HG03064 (cell line): ENCODE results near the gene CRYBG1.
"Not testable (repeated sequence)": the region's sequence is repeated elsewhere in the genome, so short reads cannot be mapped to it uniquely, and the experiment has no call there.

Experiments
- ATAC-seq: cut with Tn5 transposase; IDR thresholded peaks from one replicate; pipeline ENCODE4 v1.9.1; 2021; ENCODE audit warnings: low read depth; ENCODE audit not compliant: unreplicated experiment

Gene CRYBG1

DNA sequence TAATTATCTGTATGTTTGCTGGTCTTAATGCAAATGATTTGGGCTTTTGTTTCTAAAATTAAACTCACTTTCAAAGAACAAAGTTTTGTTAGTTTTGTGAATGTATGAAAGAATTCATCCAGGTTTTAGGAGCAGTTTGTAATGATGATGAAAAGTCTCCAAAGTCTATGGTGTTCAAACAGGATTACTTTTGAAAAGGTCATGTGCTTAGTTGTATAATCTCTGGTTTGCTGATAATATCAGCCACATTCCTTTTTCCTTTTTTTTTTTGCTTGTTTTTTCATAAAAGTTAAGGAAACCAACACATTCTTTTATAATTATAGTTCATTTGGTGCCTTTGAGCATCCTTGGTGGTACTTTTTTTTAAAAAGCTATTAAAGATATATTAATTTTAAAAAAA is 179.9 kb downstream of the CRYBG1 start:
- no peak for ATAC-seq

DNA sequence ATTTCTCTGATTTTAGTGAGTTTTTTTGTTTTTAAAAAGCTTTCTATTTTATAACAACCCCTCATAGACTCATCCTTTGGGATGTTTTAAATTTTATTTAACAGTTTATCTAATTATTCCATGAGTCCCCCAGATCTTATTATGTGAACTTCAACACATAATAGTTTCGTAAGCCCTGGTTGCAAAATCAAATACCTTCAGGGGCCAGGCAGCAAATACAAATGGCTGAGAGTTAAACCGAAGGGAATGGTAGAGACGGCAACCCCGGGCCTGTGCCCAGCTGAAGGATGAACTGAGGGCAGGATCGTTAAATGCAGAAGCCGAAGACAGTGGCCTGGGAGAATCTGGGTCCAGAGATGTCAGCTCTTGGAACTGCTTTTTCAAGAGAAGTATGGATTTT is 180.4 kb downstream of the CRYBG1 start:
- no peak for ATAC-seq

DNA sequence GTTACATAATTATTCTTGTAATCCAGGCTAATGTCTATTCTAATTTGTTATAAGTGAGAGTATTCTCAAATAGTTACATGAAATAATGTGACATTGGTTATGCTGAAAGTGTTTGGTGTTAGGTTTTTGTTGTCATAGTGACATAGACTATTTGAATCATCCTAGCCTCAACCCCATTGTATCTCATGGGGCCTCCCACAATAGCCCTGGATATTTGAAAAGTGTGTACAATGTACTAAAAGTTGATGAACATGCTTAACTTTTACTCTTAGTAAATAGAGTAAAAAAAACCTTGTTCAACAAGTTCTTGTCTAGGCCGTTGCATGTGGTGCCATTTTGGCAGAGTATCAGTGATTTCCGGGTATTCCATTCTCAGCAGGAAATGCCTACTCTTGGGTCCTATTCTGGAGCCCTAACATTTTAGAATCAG is 185.8 kb downstream of the CRYBG1 start:
- ATAC-seq, result no peak

DNA sequence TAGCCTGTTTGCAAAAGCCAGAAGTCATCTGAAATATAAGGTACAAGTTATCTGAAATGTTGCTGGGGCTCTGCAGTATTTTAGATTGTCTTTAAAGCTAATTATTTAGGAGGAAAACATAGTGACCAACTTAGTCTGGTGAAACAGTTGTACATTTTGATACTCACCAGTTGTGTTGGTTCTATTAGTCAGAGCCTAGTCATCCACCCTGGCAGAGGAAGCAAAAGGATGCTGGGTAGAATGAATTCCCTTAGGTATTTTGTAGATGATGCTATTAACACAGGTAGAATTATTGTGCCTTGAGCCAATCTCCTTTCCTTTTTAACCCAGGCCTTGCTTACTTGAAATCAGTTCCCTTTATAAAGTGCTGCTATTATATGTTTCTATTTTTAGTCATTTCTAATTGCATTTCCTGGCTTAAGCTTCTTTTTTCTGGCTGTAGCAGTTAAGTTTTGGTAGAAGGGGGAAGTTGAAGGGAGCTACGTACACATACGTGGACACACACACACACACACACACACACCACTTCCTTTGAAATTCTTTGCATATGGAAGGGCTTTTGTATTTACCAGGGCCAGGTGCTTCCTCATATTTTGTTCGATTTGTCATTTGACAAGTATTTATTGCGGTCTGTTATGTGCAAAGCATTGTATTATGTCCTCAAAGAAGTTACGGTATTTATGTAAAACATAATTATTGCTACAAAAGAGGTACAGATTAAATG is 186.3 kb downstream of the CRYBG1 start:
- ATAC-seq, result no peak

DNA sequence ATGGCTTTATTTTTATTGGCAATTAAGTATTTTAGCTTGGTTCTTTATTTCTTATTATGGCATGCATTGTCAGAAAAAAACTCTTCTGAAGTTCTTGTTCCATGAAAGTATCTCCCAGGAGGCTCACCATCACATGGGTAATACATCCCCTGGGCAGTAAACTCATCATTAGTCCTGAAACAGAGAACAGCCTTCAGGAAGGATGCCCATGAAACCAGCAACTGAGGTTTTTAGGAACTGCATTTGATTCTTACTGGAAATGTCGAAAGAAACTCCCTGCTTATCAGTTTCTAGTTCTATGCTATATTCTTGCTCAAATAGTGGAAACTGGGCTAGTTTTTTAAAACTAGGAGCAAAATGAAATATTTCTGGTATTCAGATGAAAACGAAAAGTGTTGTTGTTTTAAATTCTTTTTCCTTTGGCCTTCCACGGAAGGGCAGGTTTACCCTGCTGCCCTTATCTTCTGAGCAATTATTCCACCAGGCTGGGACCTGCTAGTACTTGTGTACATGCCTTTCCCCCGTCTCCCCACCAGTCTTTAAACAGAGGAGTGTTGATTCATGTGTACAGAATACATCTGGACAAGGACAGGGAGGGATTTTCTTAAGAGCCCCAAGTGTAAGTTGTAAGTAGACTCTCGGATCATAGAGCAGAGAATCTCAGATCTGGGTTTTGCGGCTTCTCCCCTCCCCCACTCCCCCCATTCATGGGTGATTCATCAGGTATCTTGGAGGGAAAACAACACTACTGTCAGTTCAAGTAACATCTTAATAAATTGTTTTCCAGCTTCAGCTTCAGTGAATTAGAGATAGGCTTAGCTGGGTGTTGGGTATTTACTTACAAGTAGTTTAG is 187.3 kb downstream of the CRYBG1 start:
- ATAC-seq, result no peak

DNA sequence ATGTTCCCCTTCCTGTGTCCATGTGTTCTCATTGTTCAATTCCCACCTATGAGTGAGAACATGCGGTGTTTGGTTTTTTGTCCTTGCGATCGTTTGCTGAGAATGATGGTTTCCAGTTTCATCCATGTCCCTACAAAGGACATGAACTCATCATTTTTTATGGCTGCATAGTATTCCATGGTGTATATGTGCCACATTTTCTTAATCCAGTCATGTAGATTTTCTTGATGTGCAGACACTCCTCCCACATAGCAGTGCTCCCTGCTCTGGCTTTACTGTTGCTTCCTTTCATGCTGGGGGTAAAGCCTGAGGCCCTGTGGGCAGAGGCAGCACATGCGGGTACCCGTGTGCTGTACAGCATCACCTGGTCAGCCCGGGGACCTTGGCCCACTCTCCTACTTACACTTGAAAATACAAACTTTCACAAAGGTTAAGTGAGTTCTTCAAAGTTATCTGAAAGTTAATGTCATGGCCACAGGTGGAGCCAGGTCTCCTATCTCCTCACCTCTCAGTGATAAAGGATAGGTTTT is 188.5 kb downstream of the CRYBG1 start:
- not testable (repeated sequence) for ATAC-seq

DNA sequence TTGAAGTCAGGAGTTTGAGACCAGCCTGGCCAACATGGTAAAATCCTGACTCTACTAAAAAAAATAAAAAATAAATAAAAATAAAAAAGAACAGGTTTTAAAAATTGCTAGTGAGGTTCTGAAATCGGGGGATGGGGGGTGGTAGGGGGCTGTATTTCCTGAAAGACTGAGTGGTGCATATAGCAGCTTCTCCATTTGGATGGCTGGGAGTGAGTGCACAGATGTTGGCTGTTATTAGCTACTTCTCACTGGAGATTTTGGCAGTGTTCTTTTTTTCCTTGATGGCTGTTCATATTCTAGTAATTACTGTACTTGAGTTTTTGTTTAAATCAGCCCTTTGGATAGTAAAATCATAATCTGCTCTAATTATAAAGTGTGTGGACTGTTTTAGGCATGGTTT is 189.0 kb downstream of the CRYBG1 start:
- ATAC-seq, result no peak

DNA sequence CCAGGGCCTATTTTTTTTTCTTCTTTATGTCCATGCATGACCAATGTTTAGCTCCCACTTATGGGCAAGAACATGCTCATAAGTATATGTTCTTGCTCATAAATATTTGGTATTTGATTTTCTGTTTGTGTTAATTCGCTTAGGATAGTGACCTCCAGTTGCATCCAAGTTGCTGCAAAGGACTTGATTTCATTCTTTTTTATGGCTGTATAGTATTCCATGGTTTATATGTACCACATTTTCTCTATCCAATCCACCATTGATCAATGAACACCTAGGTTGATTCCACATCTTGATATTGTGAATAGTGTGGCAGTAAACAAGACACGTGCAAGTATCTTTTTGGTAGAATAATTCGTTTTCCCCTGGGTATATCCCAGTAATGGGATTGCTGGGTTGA is 190.6 kb downstream of the CRYBG1 start:
- no peak for ATAC-seq

DNA sequence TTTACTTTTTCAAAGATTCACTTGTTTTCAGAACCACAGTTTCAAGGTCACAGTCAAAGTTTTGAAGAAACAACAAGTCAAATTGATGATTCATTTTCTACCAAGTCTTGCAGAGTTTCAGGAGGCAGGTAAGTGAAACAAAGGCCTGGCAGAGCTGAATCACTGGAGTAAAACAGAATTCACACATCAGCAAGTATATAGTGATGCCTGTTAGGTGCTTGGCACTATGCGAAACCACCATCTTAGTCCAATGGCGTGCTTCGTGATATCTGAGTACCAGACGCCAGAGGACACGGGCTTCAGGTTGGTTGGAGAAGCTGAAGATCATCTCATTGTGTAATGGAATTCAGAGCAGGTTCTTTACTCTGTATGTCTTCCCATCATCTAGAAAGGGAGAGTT is 192.9 kb downstream of the CRYBG1 start:
- no peak for ATAC-seq

DNA sequence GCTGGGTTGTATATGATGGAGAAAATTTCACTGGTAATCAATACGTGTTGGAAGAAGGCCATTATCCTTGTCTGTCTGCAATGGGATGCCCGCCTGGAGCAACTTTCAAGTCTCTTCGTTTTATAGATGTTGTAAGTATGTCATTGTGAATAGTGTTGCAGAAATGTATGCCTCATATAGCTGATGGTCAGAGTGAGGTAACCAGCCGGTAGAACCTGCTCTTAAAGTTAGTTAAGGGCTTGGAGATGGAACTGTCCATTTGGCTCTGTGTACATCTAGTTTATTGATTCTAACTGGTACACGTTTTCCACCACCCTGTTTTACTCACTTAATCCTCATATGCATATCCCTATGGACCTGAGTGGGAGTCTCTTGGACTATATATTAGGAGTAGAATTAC is 195.2 kb downstream of the CRYBG1 start:
- ATAC-seq, result no peak

DNA sequence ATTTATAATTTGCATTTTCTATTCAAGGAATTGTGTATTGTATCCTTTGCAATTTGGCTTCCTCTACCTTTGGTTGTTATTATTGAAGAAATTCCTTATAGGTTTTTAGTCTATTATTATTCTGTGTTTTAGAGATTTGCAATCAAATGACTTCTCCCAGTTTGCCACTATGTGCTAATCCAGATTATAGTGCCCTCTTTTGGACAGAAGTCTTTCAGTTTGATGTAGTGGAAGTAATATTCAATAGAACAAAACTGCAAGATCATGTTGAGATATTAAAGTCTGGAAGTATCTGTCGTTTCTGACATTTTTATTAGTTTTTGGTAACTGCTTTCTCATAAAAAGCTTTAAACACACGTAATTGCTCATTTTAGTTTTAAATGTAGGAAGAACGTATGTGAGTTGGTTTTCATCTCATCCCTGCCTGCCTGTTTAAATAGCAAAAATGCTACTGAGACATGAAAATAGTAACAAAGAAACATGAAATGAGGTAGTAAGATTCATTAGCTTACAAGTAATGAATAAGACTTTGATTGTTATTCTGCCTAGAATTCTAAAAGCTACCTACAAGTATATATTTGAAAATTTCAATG is 195.9 kb downstream of the CRYBG1 start:
- no peak for ATAC-seq

DNA sequence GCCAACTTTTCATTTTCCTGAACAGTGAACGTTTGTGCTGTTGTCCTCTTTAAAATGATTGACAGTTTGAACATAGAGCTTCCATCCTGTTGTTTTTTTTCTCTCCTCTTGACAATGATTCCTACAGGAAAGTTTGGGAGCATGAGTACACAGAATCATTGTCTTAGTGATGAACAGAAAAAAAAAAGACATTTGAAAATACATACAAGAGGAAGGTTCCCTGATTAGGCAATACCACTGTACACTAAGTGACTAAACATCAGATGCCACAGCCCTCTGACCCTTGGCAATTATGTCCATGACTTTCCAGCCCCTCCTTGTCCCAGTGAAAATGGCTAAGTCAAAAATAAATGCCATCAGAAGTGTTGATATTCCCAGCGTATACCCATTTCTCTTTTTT is 197.3 kb downstream of the CRYBG1 start:
- no peak for ATAC-seq

DNA sequence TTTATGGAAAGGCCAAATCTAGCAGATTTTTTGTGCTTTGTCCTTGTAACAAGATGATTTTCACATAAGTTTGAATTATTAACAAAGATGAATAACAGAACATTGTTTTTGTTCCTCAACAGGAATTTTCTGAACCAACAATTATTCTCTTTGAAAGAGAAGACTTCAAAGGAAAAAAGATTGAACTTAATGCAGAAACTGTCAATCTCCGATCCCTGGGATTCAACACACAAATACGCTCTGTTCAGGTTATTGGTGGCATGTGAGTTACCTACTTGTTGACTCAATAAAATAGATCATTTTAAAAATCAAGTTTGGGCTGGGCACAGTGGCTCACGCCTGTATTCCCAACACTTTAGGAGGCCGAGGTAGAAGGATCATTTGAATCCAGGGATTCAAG is 197.8 kb downstream of the CRYBG1 start:
- ATAC-seq, result no peak

DNA sequence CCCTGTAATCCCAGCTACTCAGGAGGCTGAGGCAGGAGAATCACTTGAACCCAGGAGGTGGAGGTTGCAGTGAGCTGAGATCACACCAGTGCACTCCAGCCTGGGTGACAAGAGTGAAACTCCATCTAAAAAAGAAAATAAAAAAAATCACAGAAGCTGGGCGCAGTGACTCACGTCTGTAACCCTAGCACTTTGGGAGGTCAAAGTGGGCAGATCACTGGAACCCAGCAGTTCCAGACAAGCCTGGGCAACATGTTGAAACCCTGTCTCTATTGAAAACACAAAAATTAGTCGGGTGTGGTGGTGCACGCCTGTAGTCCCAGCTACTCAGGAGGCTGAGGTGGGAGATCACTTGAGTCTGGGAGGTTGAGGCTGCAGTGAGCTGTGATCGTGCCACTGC is 199.1 kb downstream of the CRYBG1 start:
- ATAC-seq, result not testable (repeated sequence)

DNA sequence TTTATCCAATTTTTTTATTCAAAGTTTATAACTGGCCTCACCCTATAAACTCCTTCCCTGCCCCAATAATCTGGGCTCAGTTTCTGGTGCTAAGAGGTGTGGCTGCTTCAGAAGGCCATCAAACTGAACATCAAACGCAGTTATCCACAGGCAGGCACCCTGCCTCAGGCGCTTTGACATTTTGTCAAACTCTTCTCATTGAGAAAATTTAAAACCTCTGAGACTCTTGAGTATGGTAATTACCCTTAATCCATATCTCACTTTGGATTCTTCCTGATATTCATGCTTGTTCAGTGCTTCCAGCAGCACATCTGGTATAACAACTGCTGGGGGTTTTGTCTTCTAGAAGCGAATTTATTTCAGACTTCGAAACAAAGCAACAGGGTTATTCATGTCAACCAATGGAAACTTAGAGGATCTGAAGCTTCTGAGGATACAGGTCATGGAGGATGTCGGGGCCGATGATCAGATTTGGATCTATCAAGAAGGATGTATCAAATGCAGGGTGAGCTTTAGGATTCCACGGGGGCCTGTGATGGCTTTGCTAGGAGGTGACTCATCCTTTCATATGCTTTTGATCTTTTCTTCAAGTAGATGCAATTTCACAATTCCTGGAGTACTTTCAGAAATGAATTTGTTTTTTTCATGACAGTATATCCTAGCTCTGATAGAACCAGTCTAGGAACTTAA is 200.6 kb downstream of the CRYBG1 start:
- no peak for ATAC-seq

DNA sequence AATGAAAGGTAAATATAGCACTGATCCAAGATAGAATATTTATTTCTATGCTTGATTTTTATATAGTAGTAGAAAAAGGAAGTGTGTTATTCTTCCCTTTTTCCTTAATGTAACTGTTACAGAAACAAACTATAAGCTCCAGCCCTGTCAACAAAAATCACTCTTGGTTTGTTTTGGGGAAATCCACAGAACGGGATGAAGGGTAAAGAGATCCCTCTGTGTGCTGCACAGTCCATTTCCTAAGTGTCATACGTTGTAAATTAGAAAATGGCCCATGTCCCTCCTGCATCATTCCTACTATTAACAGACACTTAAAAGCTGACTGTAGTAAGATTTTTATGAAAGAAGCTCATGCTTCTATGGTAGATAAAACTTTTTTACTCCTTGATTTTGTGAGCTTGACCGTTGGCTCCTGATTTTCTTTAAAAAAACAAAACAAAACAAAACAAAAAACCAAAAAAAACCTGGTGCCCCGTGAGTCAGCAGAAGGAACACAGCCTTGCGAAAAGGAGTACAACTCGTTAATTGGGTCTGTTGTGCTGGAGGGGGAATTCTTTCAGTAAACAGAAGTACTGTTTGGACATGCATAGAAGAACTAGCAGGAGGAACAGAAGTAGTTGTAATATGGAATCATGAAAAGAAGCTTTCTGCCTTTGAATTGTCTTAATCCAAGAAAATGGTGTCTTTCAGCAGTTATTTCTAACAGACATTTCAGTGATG is 201.3 kb downstream of the CRYBG1 start:
- ATAC-seq, result no peak

DNA sequence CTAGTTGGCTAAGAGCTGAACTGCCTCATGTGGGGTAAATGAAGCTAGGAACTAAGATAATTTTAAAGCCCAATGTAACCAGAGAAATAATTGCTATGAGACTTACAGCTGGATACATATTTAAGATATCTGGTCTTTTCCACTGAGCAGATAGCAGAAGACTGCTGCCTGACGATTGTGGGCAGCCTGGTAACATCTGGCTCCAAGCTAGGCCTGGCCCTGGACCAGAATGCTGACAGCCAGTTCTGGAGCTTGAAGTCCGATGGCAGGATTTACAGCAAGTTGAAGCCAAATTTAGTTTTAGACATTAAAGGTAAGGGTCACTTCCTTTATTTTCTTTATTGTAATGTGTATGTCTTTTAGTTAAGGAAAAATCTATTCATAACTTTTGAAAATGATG is 203.1 kb downstream of the CRYBG1 start:
- no peak for ATAC-seq

DNA sequence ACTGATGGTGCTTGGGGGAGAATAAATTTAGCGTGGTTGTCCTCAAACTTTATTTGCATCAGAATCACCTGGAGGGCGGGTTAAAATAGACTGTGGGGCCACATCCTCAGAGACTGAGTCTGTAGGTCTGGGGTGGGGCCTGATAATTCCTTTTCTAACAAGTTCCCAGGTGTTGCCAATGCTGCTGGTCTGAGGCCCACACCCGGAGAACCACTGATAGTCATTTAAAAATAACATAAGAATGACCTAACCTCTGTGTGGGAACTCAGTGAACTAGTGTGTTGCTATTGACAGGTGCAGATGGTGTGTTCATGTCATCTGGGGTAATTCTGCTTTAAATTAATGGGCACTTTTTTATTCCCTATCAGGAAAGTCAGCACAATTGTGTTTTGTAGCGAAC is 204.0 kb downstream of the CRYBG1 start:
- no peak for ATAC-seq

DNA sequence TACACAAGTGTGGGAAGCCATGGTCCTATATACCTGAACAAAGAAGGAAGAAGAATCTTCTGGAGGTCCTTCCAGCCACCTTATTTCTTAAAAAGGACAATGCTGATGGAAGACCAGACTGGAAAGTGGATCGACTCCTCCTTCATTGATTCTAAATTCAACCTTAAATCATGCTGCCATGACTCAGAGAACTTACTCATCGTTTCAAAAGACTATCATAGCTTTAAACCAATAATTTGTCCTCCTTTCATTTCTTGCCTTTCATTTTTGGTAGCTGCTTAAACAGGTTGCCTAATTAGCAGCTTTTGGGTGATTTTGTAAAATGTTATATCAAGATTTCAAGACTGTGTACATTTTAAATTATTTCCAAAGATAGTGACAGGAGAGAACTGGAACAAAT is 208.0 kb downstream of the CRYBG1 start:
- ATAC-seq, result no peak

DNA sequence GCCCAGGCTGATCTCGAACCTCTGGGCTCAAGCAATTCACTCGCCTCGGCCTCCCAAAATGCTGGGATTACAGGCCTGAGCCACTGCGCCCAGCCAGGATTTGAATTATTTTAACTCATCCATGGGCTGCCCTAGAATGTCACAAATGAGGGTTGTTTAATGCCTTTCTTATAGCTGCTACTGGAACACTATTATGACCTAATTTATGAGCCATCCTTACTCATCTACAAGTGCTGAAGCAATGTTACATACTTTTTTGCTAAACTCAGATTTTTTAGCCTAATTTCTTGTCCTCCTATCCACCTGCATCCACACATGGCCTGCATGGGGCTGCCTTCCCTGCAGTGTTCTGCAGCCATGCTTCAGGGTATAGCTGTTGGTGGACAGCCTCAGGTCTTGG is 208.9 kb downstream of the CRYBG1 start:
- ATAC-seq, result no peak
